Thyroid gland (tissue), 4 donors: ENCODE measurements around the gene IGFN1. TPM values are rescaled to one million over a fixed set of nuclear protein-coding genes. Genes with fewer than 3 reads are reported as not detected.

Experiments used
- DNase-seq, 2 donors: peaks; one replicate each; pipeline ENCODE4 v3.0.0-alpha.2; 2019
- H3K27ac ChIP-seq, 3 donors: fragments of 200-600 bp; sonication (generic); 1 replicate in 2 of 3; 2 replicates in 1 of 3; pipeline ENCODE4 v1.5.1; 2016 to 2019; ENCODE audit warnings: mild to moderate bottlenecking in 1 of 3, moderate library complexity in 1 of 3
- H3K27me3 ChIP-seq: fragments of 200-600 bp; sonication (generic); one replicate; pipeline ENCODE4 v1.5.1; 2019
- H3K36me3 ChIP-seq, 2 donors: fragments of 200-600 bp; sonication (generic); one replicate each; pipeline ENCODE4 v1.5.1; 2016 to 2019
- H3K4me1 ChIP-seq, 2 donors: fragments of 200-600 bp; sonication (generic); one replicate each; pipeline ENCODE4 v1.5.1; 2017 to 2019
- H3K4me3 ChIP-seq, 3 donors: fragments of 200-600 bp; sonication (generic); replicated peaks in 1 of 3; 1 replicate in 2 of 3; 2 replicates in 1 of 3; pipeline ENCODE4 v1.5.1; 2016; ENCODE audit warnings: mild to moderate bottlenecking in 1 of 3
- H3K9me3 ChIP-seq: fragments of 200-600 bp; sonication (generic); one replicate; pipeline ENCODE4 v1.5.1; 2017
- CTCF ChIP-seq, 6 experiments: fragments of 200-600 bp in 3 of 6; fragments of 450-650 bp in 3 of 6; sonication (generic) in 3 of 6; IDR thresholded peaks; one replicate each; pipeline ENCODE4 v1.5.1; 2016 to 2019; ENCODE audit warnings: antibody characterized with exemption in 6 of 6, mild to moderate bottlenecking in 2 of 6, inconsistent platforms in 1 of 6, moderate library complexity in 1 of 6
- POLR2A ChIP-seq, 2 donors: fragments of 450-650 bp; IDR thresholded peaks; one replicate each; pipeline ENCODE4 v1.6.1; 2017; ENCODE audit warnings: antibody characterized with exemption in 2 of 2, mild to moderate bottlenecking in 2 of 2, moderate library complexity in 1 of 2
- WGBS, 2 donors: methylation state at CpG; one replicate each; pipeline ENCODE4 v1.1.5; 2017; 5-methylcytosine and 5-hydroxymethylcytosine counted together
- intact Hi-C: fragments of 100-400 bp; cut with DNase I; formaldehyde crosslinking; loops from one replicate; pipeline ENCODE4 v1.15.1; 2023
- total RNA-seq, 4 donors: library from RNA; depleted of rRNA; stranded (reverse); fragments of >200 nt; gene quantifications; one replicate each; pipeline ENCODE4 v1.2.3, GENCODE V29; 2016

IGFN1 gene
- total RNA-seq, 4 donors from 2014 or later = 16.2 to 78.6 (median 33.0) TPM

- no peak for DNase-seq
- H3K4me1 ChIP-seq = peaks cover 0 to 6% of the 10 kb centered on the region in 2 donors
- 87 to 91% methylated on average over 4 of the region's 4 CpGs for WGBS, 2 donors
- TF ChIP-seq CTCF (IDR thresholded peaks at IDR 0.05) (no peak), POLR2A (IDR thresholded peaks at IDR 0.05) (no peak)
- intact Hi-C loops = no loop called here
- no peak overlapping the region for H3K27ac ChIP-seq
- H3K36me3 ChIP-seq = no peaks in the 10 kb centered on the region
- H3K4me3 ChIP-seq = no peak overlapping the region
- no peaks in the 10 kb centered on the region for H3K9me3 ChIP-seq
- no peaks in the 10 kb centered on the region for H3K27me3 ChIP-seq
Measured at GRCh38 chr1:201277441-201277840, 86.8 kb downstream of the IGFN1 start.

Other genes starting within 250 kb of the IGFN1 start
- gene KIF21B, start 167.1 kb upstream of the IGFN1 start, total RNA-seq = 1 to 10 TPM in 3 of 4 donors, under 1 TPM in 1; 0.89 to 1.5 (median 1.1) TPM
- not detected for gene CACNA1S, start 78.4 kb upstream of the IGFN1 start, total RNA-seq
- gene ASCL5, start 63.6 kb upstream of the IGFN1 start, total RNA-seq = not detected
- gene TMEM9, start 36.4 kb upstream of the IGFN1 start, total RNA-seq = 100 to 1,000 TPM in 3 of 4 donors, 10 to 100 TPM in 1; 88.9 to 190 (median 133) TPM
- gene PKP1, start 92.7 kb downstream of the IGFN1 start, total RNA-seq = under 1 TPM in 3 of 4 donors, not detected in 1; 0.11 to 0.94 (median 0.54) TPM
- gene TNNT2, start 186.9 kb downstream of the IGFN1 start, total RNA-seq = under 1 TPM in 1 of 4 donors, not detected in 3; 0.24 TPM
- 1 to 10 TPM; 2.9 to 7.4 (median 5.1) TPM for gene LAD1, start 208.5 kb downstream of the IGFN1 start, total RNA-seq
- gene TNNI1, start 230.9 kb downstream of the IGFN1 start, total RNA-seq = not detected